Hepatocyte (in vitro differentiated cells): ENCODE measurements around the gene PLOD2. TPM values are rescaled to one million over a fixed set of nuclear protein-coding genes. Genes with fewer than 3 reads are reported as not detected.

Experiments
- DNase-seq: peaks from one replicate; pipeline ENCODE4 v3.0.0-alpha.2; 2016; ENCODE audit warnings: low spot score
- H2AFZ ChIP-seq: fragments of 200-600 bp; sonication (generic); 2 replicates; pipeline ENCODE4 v1.6.0; 2016; ENCODE audit warnings: antibody characterized with exemption, mild to moderate bottlenecking
- H3K27ac ChIP-seq: fragments of 200-600 bp; sonication (generic); 2 replicates; pipeline ENCODE4 v1.5.1; 2016; ENCODE audit warnings: mild to moderate bottlenecking
- H3K27me3 ChIP-seq: fragments of 200-600 bp; sonication (generic); 2 replicates; pipeline ENCODE4 v1.6.1; 2016
- H3K36me3 ChIP-seq: fragments of 200-600 bp; sonication (generic); replicated peaks from 2 replicates; pipeline ENCODE4 v1.5.1; 2016; ENCODE audit warnings: low read depth; ENCODE audit not compliant: insufficient read depth
- H3K4me1 ChIP-seq: fragments of 200-600 bp; sonication (generic); 2 replicates; pipeline ENCODE4 v1.5.1; 2016; ENCODE audit warnings: mild to moderate bottlenecking, moderate library complexity; ENCODE audit not compliant: insufficient read depth
- H3K4me2 ChIP-seq: fragments of 200-600 bp; sonication (generic); 2 replicates; pipeline ENCODE4 v1.6.0; 2016
- H3K4me3 ChIP-seq: fragments of 200-600 bp; sonication (generic); 2 replicates; pipeline ENCODE4 v1.5.1; 2016; ENCODE audit warnings: mild to moderate bottlenecking
- H3K79me2 ChIP-seq: fragments of 200-600 bp; sonication (generic); 2 replicates; pipeline ENCODE4 v1.6.0; 2017; ENCODE audit warnings: mild to moderate bottlenecking
- H3K9me2 ChIP-seq: fragments of 200-600 bp; sonication (generic); replicated peaks from 2 replicates; pipeline ENCODE4 v1.6.0; 2017; ENCODE audit warnings: mild to moderate bottlenecking; ENCODE audit not compliant: insufficient read depth
- H3K9me3 ChIP-seq: fragments of 200-600 bp; sonication (generic); 2 replicates; pipeline ENCODE4 v1.5.1; 2016; ENCODE audit warnings: low read depth, mild to moderate bottlenecking
- H4K20me1 ChIP-seq: fragments of 200-600 bp; sonication (generic); 2 replicates; pipeline ENCODE4 v1.6.0; 2016; ENCODE audit warnings: mild to moderate bottlenecking; ENCODE audit not compliant: insufficient read depth, poor library complexity, severe bottlenecking
- CTCF ChIP-seq: fragments of 200-600 bp; sonication (generic); IDR thresholded peaks from 2 replicates; pipeline ENCODE4 v1.5.1; 2016; ENCODE audit warnings: antibody characterized with exemption, mild to moderate bottlenecking; ENCODE audit not compliant: poor library complexity
- EZH2 ChIP-seq: fragments of 200-600 bp; sonication (generic); IDR thresholded peaks from 2 replicates; pipeline ENCODE4 v1.6.1; 2016; ENCODE audit warnings: antibody characterized with exemption, mild to moderate bottlenecking, borderline replicate concordance
- EZH2phosphoT487 ChIP-seq: fragments of 200-600 bp; sonication (generic); IDR thresholded peaks from one replicate; pipeline ENCODE4 v1.6.1; 2018; ENCODE audit warnings: antibody characterized with exemption, mild to moderate bottlenecking, low read depth, moderate library complexity; ENCODE audit not compliant: unreplicated experiment, severe bottlenecking
- WGBS: methylation state at CpG from one replicate; pipeline ENCODE4 v1.1.6; 2016; ENCODE audit warnings: low lambda C conversion rate; ENCODE audit errors: missing lambda C conversion rate; 5-methylcytosine and 5-hydroxymethylcytosine counted together
- polyA plus RNA-seq: library from polyadenylated mRNA; unstranded; fragments of >200 nt; fragmentation: Nextera tagmentation; extraction: Ambion mirVana; gene quantifications from 2 replicates; pipeline ENCODE4 v1.2.1, GENCODE V29; 2016
- total RNA-seq: library from RNA; depleted of rRNA; stranded (reverse); fragments of >200 nt; gene quantifications from 2 replicates; pipeline ENCODE4 v1.2.3, GENCODE V29; 2014

Gene PLOD2
- total and polyA plus RNA-seq, 2 experiments from 2014 or later, result 97.3 to 148 TPM

GRCh38 chr3:146052056-146052790 lies 108.8 kb downstream of the PLOD2 start:
- H3K4me2 ChIP-seq, result no peak overlapping the region
- H3K4me1 ChIP-seq, result peaks cover 10% of the 10 kb centered on the region
- peak overlapping the region; percentile 29 for H3K27ac ChIP-seq
- H3K27me3 ChIP-seq, result no peaks in the 10 kb centered on the region
- H4K20me1 ChIP-seq, result no peaks in the 10 kb centered on the region
- DNase-seq, result no peak
- no peaks in the 10 kb centered on the region for H3K9me2 ChIP-seq
- 59% methylated on average over 2 of the region's 2 CpGs for WGBS
- H2AFZ ChIP-seq, result no peak overlapping the region
- no peaks in the 10 kb centered on the region for H3K9me3 ChIP-seq
- TF ChIP-seq EZH2 (no peak), CTCF (no peak), EZH2phosphoT487 (no peak)
- H3K79me2 ChIP-seq, result no peaks in the 10 kb centered on the region
- no peak overlapping the region for H3K4me3 ChIP-seq
- H3K36me3 ChIP-seq, result no peaks in the 10 kb centered on the region

GRCh38 chr3:146050691-146051090 lies 110.3 kb downstream of the PLOD2 start:
- H3K9me3 ChIP-seq, result no peaks in the 10 kb centered on the region
- no peak overlapping the region for H2AFZ ChIP-seq
- H3K4me1 ChIP-seq, result peaks cover 10% of the 10 kb centered on the region
- no peak for DNase-seq
- H3K27me3 ChIP-seq, result no peaks in the 10 kb centered on the region
- H3K36me3 ChIP-seq, result no peaks in the 10 kb centered on the region
- TF ChIP-seq EZH2 (no peak), CTCF (no peak), EZH2phosphoT487 (no peak)
- WGBS, result 38% methylated on average over 5 of the region's 5 CpGs
- H3K79me2 ChIP-seq, result no peaks in the 10 kb centered on the region
- H3K27ac ChIP-seq, result peak overlapping the region; percentile 38
- H3K9me2 ChIP-seq, result no peaks in the 10 kb centered on the region
- H3K4me2 ChIP-seq, result peak overlapping the region; percentile 10
- no peak overlapping the region for H3K4me3 ChIP-seq
- H4K20me1 ChIP-seq, result no peaks in the 10 kb centered on the region

- H3K36me3 ChIP-seq, result no peaks in the 10 kb centered on the region
- no peak overlapping the region for H3K27ac ChIP-seq
- TF ChIP-seq EZH2, result no peak
- H3K4me2 ChIP-seq, result no peak overlapping the region
- WGBS, result 92% methylated on average over 1 of the region's 1 CpG
- H3K4me3 ChIP-seq, result no peak overlapping the region
- no peak overlapping the region for H2AFZ ChIP-seq
- no peaks in the 10 kb centered on the region for H4K20me1 ChIP-seq
- H3K27me3 ChIP-seq, result no peaks in the 10 kb centered on the region
- no peak for DNase-seq
- H3K79me2 ChIP-seq, result no peaks in the 10 kb centered on the region
- H3K9me3 ChIP-seq, result no peaks in the 10 kb centered on the region
- H3K4me1 ChIP-seq, result peaks cover 10% of the 10 kb centered on the region
- H3K9me2 ChIP-seq, result no peaks in the 10 kb centered on the region
Measured at GRCh38 chr3:146047485-146047884, 113.5 kb downstream of the PLOD2 start.

- Histone ChIP-seq H3K27ac (no peak overlapping the region), H3K9me2 (no peaks in the 10 kb centered on the region), H3K4me2 (no peak overlapping the region), H2AFZ (no peak overlapping the region), H3K79me2 (no peaks in the 10 kb centered on the region), H4K20me1 (no peaks in the 10 kb centered on the region), H3K4me3 (no peak overlapping the region), H3K9me3 (no peaks in the 10 kb centered on the region), H3K36me3 (no peaks in the 10 kb centered on the region), H3K4me1 (no peaks in the 10 kb centered on the region), H3K27me3 (no peaks in the 10 kb centered on the region)
- no peak for DNase-seq
- TF ChIP-seq EZH2phosphoT487 (no peak), CTCF (no peak), EZH2 (no peak)
Measured at GRCh38 chr3:146044046-146044445, 116.9 kb downstream of the PLOD2 start.
